ENCODE data around the gene UBE2H. TPM values are rescaled to one million over a fixed set of nuclear protein-coding genes. Genes with fewer than 3 reads are reported as not detected.

UBE2H gene
- total RNA-seq, 1 donor from 2014 or later = 99.1 TPM

- H3K27ac Mint-ChIP-seq = peak overlapping the region; percentile 4
- DNase-seq (ENCODE audit: low spot score, unreplicated experiment) = no peak
Measured at GRCh38 chr7:129909669-129910068, 43.1 kb downstream of the UBE2H start.

GRCh38 chr7:129908181-129908580 lies 44.6 kb downstream of the UBE2H start:
- H3K4me3 Mint-ChIP-seq (ENCODE audit: low read depth) = no peak overlapping the region
- no peak for TF ChIP-seq CTCF (IDR thresholded peaks at IDR 0.05; ENCODE audit: unreplicated experiment)
- no peaks in the 10 kb centered on the region for H3K9me3 Mint-ChIP-seq (ENCODE audit: low read depth)
- no peaks in the 10 kb centered on the region for H3K27me3 Mint-ChIP-seq
- peaks cover 35% of the 10 kb centered on the region for H3K36me3 Mint-ChIP-seq (ENCODE audit: insufficient read depth)
- DNase-seq (ENCODE audit: low spot score, unreplicated experiment) = no peak
- peaks cover 17% of the 10 kb centered on the region for H3K4me1 Mint-ChIP-seq (ENCODE audit: low read depth)
- no peak overlapping the region for H3K27ac Mint-ChIP-seq

More at GRCh38 chr7:129909669-129910068, 43.1 kb downstream of the UBE2H start:
- Mint-ChIP-seq H3K9me3 (ENCODE audit: low read depth) (no peaks in the 10 kb centered on the region), H3K4me1 (ENCODE audit: low read depth) (peaks cover 19% of the 10 kb centered on the region), H3K36me3 (ENCODE audit: insufficient read depth) (peaks cover 33% of the 10 kb centered on the region), H3K27me3 (no peaks in the 10 kb centered on the region), H3K4me3 (ENCODE audit: low read depth) (no peak overlapping the region)
- TF ChIP-seq CTCF (IDR thresholded peaks at IDR 0.05; ENCODE audit: unreplicated experiment) = no peak

- no peak for DNase-seq (ENCODE audit: low spot score, unreplicated experiment)
- H3K36me3 Mint-ChIP-seq (ENCODE audit: insufficient read depth) = peaks cover 35% of the 10 kb centered on the region
- H3K9me3 Mint-ChIP-seq (ENCODE audit: low read depth) = no peaks in the 10 kb centered on the region
- no peak for TF ChIP-seq CTCF (IDR thresholded peaks at IDR 0.05; ENCODE audit: unreplicated experiment)
- no peak overlapping the region for H3K27ac Mint-ChIP-seq
- no peaks in the 10 kb centered on the region for H3K27me3 Mint-ChIP-seq
- H3K4me3 Mint-ChIP-seq (ENCODE audit: low read depth) = no peak overlapping the region
- peaks cover 17% of the 10 kb centered on the region for H3K4me1 Mint-ChIP-seq (ENCODE audit: low read depth)
Measured at GRCh38 chr7:129907122-129907736, 45.5 kb downstream of the UBE2H start.

- Mint-ChIP-seq H3K4me3 (ENCODE audit: low read depth) (no peak overlapping the region), H3K9me3 (ENCODE audit: low read depth) (no peaks in the 10 kb centered on the region), H3K27ac (no peak overlapping the region), H3K4me1 (ENCODE audit: low read depth) (peaks cover 17% of the 10 kb centered on the region), H3K27me3 (no peaks in the 10 kb centered on the region), H3K36me3 (ENCODE audit: insufficient read depth) (peaks cover 36% of the 10 kb centered on the region)
- no peak for DNase-seq (ENCODE audit: low spot score, unreplicated experiment)
- no peak for TF ChIP-seq CTCF (IDR thresholded peaks at IDR 0.05; ENCODE audit: unreplicated experiment)
Measured at GRCh38 chr7:129906700-129907099, 46.1 kb downstream of the UBE2H start.

- no peaks in the 10 kb centered on the region for H3K9me3 Mint-ChIP-seq (ENCODE audit: low read depth)
Measured at GRCh38 chr7:129903935-129904334, 48.8 kb downstream of the UBE2H start.

More at GRCh38 chr7:129903935-129904334, 48.8 kb downstream of the UBE2H start:
- no peak for TF ChIP-seq CTCF (IDR thresholded peaks at IDR 0.05; ENCODE audit: unreplicated experiment)
- Mint-ChIP-seq H3K27me3 (no peaks in the 10 kb centered on the region), H3K27ac (peak overlapping the region; percentile 33), H3K36me3 (ENCODE audit: insufficient read depth) (peaks cover 33% of the 10 kb centered on the region), H3K4me1 (ENCODE audit: low read depth) (peaks cover 14% of the 10 kb centered on the region), H3K4me3 (ENCODE audit: low read depth) (no peak overlapping the region)
- no peak for DNase-seq (ENCODE audit: low spot score, unreplicated experiment)

All from progenitor cell of endocrine pancreas (in vitro differentiated cells).